Ammon's horn (tissue), 1 donor: ENCODE results near the gene CEP162.
"Not testable (repeated sequence)": the region's sequence is repeated elsewhere in the genome, so short reads cannot be mapped to it uniquely, and the experiment has no call there.

Source experiments
- DNase-seq: peaks from one replicate; pipeline ENCODE4 v3.0.0-alpha.2; 2016; ENCODE audit warnings: low spot score

The CEP162 gene, protein sequence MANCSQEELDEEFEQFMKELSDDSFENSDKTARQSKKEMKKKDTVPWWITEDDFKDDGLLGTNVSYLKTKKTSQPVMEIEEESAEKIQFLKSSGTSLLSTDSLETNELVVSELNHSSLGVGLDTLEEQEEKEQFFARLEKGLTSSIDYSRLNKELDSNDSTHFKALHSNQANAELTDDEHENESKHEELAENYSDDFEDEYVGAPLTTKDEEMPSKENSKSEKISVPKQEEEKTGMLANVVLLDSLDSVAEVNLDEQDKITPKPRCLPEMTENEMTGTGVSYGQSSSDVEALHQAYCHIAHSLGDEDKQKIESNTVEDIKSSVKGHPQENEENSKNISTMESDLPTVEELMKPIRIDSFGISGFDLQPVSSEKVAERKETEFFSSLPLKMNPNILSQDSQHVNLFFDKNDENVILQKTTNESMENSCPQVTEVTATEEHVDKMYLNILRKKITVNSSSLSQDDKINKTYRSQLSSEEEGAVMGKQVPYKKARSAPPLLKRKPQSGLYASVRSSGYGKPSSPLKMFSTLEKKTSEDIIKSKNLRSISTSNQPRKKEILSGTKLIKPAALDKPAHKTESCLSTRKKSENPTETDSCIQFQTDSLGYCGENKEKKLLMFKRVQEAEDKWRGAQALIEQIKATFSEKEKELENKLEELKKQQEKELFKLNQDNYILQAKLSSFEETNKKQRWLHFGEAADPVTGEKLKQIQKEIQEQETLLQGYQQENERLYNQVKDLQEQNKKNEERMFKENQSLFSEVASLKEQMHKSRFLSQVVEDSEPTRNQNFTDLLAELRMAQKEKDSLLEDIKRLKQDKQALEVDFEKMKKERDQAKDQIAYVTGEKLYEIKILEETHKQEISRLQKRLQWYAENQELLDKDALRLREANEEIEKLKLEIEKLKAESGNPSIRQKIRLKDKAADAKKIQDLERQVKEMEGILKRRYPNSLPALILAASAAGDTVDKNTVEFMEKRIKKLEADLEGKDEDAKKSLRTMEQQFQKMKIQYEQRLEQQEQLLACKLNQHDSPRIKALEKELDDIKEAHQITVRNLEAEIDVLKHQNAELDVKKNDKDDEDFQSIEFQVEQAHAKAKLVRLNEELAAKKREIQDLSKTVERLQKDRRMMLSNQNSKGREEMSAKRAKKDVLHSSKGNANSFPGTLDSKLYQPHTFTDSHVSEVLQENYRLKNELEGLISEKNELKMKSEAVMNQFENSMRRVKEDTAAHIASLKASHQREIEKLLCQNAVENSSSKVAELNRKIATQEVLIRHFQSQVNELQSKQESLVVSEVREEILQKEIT (N-terminal part only)

DNA sequence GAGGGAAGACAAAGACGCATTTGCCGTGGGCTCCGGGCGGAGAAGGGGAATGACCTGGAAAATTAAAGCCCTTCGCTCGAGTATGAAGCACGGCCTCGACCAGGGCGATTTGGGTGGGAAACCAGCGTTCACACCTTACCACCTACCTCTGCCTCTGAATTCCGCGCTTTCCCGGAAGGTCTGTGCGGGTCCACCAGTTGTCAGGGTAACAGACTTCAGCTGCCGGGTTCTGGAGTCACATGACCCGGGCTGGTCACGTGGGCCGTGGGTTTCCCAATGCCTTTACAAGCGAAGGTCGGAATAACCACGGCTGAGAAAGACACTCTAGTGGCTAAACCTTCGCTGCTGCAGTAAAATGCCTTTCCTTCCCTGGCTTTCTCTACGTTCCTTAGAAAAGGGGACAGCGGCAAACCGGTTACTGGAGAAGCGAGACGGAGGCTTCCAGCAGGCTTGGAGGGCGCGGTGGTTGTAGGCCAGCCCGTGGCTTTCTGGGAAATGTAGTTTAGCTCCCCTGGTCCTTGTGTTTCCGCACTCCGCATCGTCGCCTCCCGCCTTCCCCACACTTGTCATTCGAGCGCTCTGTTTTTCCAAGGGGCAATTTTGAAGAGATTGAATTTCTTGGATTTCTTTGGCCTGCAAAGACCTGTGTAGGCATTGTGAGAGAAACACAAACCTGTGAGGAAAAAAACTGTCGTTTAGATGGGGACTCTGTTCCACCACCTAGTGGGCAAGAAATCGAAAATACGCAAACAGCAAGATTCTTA, at the start of gene CEP162:
TSS of gene CEP162 (minus strand) at position 210 of the 764 bp plus-strand sequence. CDS start 1,250 bp downstream, outside the sequence.
- DNase-seq = peak; percentile 97

DNA sequence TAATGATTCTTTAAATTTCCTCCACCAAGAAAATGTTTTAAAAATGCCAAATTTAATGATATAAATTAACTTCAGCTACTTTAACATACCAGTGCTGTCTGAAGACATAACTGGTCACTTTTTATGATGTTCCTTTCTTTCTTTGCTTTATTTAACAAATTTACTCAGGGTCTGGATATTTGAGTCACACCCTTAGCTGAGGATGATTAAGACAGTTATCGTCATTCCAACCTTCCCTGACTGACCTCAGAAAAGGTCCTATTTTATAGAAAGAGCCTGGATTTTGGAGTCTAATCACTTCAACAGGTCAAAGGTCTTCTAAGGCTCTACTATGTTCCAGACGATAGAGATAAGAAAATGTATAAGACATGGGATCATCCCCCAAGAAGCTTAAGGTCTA, 47.4 kb upstream of the CEP162 start:
- DNase-seq = no peak

DNA sequence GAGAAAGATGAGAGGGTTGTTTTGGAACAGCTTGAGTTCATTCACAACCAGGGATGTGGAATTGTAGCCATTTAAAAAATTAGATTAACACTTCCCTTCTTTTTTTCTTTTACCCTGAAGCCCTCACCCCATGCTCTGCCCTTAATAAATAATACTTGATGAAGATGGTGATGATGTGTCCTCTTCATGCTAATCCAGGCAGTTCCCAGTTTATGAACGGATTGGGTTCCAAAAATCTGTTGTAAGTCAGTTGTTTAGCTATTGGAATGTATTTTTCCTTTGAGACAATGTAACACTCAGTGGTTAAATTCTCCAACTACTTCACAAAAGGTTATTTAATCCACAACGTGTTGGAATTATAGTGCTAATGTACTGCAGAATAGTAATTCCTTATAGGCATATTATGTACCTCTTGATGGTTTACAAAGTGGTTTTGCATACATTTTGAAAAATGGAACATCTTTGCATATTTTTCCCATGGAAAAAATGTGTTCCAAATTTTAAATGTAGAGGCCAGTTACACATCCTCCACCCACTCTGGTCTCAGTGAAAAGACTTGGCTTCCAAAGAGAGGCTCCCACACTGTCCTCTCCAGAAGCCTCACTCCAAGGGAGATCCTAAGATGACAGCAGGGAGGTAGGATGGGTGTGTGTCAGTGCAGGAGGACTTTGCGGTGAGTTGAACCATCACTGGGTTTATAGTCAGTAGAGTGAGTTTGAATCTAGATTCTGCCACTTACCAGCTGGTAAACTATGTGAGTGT, 45.8 kb upstream of the CEP162 start:
- no peak for DNase-seq

DNA sequence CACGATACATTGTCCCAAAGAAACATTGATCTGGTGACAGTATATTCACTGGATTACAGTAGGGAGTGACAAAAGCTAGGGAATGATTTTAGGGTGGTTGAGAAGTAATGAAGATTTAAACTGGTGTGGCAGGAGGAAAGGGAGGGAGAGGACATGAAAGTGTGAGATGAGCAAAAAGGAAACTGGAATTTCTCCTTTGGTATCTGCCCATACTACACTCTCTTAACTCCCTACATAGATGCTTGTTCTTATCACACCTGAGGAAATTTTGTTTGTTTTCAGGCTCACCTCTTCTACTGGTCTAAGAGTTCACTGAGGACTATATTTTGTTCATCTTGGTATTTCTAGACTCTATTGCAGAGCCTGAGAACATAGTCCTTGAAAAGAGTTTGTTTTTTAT, 44.9 kb upstream of the CEP162 start:
- DNase-seq = no peak

DNA sequence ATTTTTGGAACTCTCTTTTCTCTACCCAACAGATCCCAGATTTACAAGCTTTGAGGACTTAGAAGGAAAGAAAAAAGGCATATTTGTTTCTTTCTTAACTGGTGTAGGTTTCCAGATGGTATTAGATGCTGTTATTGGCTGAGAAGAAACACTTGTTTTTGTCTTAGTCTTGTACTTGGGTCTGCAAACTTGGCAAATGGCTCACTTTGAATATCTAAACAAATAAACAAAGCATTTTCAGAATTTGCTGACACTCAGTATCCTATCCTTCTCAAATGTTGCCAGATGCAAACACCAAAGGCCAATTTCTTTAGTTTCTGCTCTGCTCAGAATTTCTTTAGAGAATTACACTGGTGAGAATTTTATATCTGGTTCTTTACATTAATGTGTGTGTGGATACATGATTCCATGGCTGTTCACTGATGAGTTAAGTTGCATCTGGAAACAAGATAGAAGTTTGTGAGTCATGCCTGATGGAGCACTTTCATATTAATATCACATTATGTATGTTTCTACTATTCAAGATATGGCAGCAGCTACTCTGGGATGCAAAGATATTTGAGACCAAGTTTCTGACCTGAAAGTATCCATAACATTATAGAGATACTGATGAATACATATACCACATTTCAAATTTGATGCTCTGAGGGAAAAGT, 43.7 kb upstream of the CEP162 start:
- DNase-seq = no peak

DNA sequence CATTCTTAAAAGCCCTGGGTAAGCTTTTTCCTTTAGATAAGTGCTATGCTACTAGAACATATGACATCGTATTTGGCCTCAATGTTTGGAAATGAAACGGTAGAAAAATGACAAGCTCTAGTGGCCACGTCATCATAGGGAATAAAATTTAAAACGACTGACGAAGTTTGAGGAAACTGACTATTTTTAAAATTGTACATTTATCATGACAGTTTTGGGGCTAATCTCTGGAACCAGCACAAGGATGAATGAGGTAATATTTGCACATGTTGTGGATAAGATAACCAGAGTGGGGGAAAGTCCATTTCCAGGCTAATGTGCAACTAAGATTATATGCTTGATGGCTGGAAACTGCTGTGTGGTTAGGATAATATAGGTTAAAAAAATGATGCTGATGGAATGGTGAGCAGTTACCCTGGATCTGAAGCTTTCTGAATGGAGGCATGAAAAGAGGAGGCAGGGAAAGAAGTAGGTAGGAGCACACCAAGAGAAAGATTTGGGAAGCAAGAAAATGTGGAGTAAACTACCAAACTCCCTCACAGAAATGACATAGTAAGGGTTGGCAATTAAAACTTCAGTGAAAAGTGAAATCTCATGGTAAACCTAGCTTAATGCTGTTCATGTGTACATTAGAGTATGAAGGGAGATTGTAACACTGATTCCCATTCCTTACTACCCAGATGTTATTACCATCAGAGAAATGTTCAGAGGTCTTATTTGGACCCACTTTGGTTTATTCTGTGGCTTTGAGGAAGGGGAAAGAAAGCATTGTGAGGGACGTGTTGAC, 42.7 kb upstream of the CEP162 start:
- no peak for DNase-seq

DNA sequence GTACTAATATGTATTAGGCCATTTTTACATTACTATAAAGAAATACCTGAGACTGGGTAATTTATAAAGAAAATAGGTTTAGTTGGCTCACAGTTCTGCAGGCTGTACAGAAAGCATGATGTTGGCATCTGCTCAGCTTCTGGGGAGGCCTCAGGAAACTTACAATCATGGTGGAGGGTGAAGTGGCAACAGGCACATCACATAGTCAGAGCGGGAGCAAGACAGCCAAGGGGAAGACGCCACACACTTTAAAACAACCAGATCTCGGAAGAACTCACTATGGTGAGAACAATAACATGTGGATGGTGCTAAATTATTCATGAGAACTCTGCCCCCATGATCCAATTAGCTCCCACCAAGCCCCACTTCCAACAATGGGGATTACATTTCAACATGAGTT, 41.3 kb upstream of the CEP162 start:
- DNase-seq = no peak

DNA sequence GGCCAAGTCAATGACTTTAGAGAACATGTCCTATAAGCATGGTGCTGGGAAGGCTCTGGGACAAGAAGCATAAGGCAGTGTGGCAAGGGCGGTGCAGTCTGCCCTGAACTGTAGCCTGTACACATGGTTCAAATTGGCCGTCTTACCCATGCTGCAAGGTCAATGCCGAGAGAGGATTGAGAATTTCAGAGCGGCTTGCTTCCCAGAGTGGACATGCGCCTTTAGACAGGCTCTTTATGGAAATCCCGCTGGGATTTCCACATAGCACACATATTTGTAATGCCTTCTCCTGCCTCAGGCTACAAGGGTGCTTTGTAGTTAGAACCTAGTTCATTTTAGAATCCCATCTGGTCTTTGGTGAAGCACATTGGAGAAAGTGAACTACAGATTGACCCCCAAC, 36.1 kb upstream of the CEP162 start:
- no peak for DNase-seq

DNA sequence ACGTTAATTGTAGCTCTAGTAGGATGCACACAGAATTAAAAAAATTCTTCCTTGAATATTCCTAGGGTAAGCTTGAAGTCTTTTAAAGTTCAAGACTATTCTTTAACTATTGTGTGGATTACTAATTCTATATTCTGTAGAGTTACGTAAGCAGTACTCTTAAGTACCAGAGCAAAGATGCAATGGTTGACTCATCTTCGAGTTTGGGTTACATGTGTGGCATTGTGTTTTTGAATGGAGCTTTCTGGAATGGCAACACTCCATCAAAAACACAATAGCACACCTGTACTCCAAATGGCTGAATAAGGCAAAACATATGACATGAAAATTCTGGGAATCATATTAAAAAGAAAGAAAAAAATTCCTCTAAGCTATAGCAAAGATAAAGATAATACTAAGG, 33.5 kb upstream of the CEP162 start:
- no peak for DNase-seq

DNA sequence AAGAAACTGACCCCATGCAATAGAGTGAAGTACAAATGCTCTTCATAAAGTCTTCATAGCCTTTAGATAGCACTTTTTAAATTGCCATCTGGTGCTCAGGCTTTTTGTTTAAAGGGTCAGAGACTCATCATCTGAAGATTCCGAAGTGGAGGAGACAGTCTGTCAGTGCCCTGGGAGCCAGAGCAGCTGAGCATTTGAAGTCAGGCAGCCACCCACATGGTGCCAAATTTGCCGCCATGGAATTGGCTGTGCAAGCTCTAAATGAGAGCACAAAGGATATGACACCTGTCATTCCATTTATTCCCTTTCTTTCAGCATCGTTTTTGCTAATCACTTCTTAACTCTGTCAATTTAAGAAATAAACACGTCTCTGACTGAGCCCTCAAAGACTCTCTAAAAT, 32.8 kb upstream of the CEP162 start:
- DNase-seq = no peak

DNA sequence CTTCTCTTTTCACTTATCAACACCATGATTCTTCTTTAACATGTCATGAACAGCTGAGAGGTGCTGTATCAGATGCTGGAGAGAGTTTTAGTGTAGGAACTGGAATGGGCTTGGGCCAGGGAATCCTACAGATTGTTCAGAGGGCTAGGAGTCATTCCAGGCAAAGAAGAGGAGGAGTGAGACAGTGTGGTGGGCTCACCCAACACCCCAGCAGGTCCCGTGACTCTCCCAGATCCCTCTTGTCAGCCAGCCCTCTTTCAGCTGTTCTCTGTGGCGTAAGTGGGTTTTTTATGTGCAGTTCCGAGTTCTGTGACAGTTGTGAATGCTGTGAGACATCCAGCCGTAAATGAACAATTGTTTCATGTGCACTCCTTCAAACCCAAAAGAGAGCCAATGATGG, 31.4 kb upstream of the CEP162 start:
- DNase-seq = peak; percentile 3

DNA sequence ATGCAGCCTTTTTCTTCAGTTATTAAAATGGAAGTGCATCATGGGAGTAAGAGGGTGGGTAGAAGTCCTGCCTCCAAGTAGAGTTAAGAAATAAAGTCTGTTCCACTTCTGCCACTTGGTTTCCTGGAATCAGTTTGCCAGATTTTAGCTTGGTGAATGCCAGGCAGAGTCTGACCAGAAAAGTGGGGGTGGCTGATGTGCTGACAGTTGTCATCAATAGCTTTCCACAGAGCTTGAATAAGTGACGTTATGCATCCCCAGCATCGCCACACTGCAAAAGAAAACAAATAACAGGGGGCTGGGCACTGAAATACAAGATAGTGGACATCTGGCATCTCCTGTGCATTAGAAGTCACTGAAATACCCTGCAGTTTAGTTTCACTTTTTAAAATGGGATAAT, 30.8 kb upstream of the CEP162 start:
- DNase-seq = peak; percentile 9

DNA sequence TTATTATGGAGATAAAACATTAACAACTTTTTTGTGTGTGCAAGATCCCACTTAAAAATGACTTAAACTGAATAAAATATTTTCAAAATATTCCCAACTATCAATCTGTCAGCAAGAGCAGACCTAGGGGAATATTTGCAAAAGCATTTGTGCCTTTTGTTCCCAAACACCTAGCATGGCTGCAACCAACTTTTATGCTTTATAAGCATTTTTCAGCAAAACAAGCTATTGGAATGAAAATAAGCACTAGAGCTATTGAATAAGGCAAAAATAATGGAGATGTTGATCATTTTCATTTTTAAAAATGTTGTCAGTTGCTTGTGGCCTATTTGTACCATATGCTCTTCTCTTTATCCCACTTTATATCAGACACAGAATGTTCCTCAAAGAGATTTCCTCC, 28.2 kb upstream of the CEP162 start:
- no peak for DNase-seq

DNA sequence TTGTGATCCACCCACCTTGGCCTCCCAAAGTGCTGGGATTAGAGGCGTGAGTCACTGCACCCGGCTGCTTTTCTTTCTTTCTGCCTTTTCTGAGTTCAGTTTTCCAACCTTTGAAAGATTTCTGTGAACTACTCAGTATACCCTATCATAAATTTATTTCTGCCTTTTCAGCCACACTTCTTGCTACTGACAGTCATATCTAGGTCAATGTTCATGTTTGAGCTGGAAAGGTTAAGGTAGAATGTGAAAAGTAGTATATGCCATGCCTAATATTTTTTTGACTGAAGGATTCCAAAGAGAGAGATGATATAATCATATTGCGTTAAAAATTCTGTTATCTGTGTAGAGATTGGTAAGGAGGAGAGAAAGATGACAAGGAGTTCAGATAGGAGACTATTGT, 25.9 kb upstream of the CEP162 start:
- DNase-seq = no peak

DNA sequence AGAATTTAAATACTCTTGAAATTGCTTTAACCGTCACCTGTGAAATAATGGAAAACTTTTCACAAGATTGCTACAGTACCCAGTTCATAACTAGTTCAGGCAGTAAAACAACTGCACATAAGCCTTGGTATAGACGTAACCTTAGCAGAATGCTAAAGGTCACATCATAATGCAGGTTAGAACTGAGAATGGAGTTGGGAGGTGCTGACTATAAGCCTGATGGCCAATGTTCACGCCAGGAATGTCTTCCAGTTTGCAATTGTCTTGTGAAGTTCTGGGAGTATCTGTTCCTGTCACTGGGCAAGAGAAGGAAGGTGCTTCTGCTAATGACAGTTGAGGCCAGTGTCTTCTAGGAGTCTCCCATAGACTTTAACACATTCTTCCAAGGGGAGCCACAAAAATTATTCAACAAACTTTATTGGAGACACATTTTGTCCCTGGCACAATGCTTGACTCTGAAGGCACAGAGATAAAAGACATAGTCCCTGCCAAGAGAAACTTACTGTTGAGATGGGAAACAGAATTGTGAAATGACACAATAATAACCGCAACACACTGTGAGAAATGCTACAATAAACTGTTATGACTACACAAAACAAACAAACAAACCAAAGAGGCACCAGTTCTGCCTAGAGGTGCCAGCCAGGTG, 24.6 kb upstream of the CEP162 start:
- no peak for DNase-seq

DNA sequence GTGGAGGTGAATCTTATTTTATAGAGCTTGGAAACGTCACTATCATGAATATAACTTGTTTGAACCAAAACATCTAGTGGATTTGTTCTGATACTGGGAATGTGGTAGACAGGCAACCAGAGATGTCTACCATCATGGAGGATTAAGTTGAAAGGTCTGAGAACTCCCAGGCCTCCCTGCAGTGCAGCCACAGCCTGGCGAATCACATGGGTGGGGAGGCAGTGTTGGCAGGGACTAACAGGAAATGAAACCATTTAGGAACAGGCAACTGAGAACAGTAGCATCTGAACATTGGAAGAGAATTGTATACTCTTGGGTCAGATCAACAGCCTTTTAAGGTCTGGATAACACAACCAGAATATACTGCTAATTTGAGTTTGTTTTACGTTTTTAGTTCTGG, 22.3 kb upstream of the CEP162 start:
- DNase-seq = no peak

DNA sequence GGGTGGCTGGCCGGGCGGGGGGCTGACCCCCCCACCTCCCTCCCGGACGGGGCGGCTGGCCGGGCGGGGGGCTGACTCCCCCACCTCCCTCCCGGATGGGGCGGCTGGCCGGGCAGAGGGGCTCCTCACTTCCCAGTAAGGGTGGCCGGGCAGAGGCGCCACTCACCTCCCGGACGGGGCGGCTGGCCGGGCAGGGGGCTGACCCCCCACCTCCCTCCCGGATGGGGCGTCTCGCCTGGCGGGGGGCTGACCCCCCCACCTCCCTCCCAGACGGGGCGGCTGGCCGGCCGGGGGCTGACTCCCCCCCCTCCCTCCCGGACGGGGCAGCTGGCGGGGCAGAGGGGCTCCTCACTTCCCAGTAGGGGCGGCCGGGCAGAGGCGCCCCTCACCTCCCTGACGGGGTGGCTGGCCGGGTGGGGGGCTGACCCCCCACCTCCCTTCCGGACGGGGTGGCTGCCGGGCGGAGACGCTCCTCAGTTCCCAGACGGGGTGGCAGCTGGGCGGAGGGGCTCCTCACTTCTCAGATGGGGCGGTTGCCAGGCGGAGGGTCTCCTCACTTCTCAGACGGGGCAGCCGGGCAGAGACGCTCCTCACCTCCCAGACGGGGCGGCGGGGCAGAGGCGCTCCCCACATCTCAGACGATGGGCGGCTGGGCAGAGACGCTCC, 17.1 kb upstream of the CEP162 start:
- not testable (repeated sequence) for DNase-seq

DNA sequence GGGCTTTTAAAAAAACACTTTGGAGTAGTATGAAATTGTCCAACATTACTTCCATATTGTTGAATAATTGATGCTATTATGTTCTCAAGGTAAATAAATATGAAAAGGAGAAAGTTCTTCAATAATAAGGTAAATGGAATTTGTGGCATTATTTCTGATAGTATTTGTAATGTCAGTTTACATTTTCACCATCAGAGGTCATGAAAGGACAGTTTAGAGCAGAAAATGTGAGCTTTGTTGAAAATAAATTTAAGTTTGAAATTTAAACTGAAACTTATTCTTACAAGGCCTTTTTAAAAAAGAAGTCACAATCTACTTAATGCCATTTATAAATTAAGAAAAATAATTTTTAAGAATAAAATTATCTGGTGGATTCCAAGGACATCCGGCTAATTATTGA, 15.8 kb upstream of the CEP162 start:
- DNase-seq = no peak
